Memory B cell (primary cell): ENCODE results near the gene AUTS2.

Source experiments
- ATAC-seq: fragments of 150-1000 bp; cut with Tn5 transposase; 2 replicates; pipeline ENCODE4 v1.10.0; 2021; ENCODE audit warnings: low read depth, mild to moderate bottlenecking, moderate library complexity
- DNase-seq, 2 donors: peaks; one replicate each; pipeline ENCODE4 v3.0.0; 2022; ENCODE audit warnings: low spot score in 2 of 2
- H3K27ac Mint-ChIP-seq: one replicate; pipeline ENCODE4 v1.8.0; 2022; ENCODE audit warnings: mild to moderate bottlenecking, moderate library complexity, mixed read lengths
- H3K27me3 Mint-ChIP-seq: one replicate; pipeline ENCODE4 v1.8.0; 2022; ENCODE audit warnings: mixed read lengths
- H3K36me3 Mint-ChIP-seq: one replicate; pipeline ENCODE4 v1.8.0; 2022; ENCODE audit warnings: mild to moderate bottlenecking, mixed read lengths
- H3K4me1 Mint-ChIP-seq: one replicate; pipeline ENCODE4 v1.8.0; 2022; ENCODE audit warnings: mixed read lengths
- H3K4me3 Mint-ChIP-seq: one replicate; pipeline ENCODE4 v1.8.0; 2022; ENCODE audit warnings: mild to moderate bottlenecking, moderate library complexity, mixed read lengths
- H3K9me3 Mint-ChIP-seq: one replicate; pipeline ENCODE4 v1.8.0; 2022; ENCODE audit warnings: mixed read lengths

The AUTS2 gene

DNA sequence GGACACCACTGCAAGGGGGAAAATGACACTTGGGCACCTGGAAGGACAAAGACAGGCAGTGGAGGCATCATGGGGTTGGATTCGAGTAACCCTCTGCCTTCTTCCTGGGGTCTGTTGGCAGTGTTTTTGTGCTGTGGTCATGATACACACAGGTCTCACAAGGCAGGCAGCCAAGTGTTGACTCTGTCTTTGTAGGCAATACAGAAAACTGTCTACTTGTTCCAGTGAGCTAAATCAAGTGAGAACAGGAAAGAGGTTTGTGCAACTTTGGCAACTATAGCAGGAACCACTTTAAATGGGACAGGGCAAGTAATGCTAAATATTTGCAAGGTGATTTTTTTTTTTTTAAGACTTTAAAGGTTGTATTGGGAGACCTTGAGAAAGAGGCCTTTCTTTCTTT lies 955.1 kb downstream of the AUTS2 start:
- Mint-ChIP-seq H3K27me3 (no peaks in the 10 kb centered on the region), H3K4me1 (peaks cover 3% of the 10 kb centered on the region), H3K27ac (no peak overlapping the region), H3K9me3 (no peaks in the 10 kb centered on the region), H3K36me3 (peaks cover 15% of the 10 kb centered on the region), H3K4me3 (no peak overlapping the region)
- no peak for DNase-seq
- no peak for ATAC-seq

DNA sequence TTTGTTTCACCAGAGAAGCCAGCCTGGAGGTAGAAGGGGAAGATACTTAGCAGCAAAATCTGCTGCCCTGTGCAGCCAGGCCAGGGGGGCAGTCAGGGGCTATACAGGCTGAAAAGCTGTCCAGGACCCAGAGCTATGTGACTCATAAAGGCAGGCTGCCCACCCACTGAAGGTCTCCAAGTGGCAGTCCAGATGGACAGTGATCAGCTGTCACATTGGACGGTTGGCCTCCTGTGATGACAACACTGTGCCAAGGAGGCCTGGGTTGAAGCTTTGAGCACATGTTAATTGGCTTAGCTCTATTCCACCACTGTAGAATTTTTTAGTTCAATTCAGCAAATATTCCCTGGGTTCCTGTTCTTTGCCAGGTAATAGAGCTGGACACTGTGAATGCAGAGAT lies 956.4 kb downstream of the AUTS2 start:
- H3K9me3 Mint-ChIP-seq, result no peaks in the 10 kb centered on the region
- H3K4me3 Mint-ChIP-seq, result no peak overlapping the region
- no peak for DNase-seq
- peaks cover 25% of the 10 kb centered on the region for H3K36me3 Mint-ChIP-seq
- no peaks in the 10 kb centered on the region for H3K27me3 Mint-ChIP-seq
- no peak overlapping the region for H3K27ac Mint-ChIP-seq
- H3K4me1 Mint-ChIP-seq, result peaks cover 3% of the 10 kb centered on the region
- ATAC-seq, result no peak

DNA sequence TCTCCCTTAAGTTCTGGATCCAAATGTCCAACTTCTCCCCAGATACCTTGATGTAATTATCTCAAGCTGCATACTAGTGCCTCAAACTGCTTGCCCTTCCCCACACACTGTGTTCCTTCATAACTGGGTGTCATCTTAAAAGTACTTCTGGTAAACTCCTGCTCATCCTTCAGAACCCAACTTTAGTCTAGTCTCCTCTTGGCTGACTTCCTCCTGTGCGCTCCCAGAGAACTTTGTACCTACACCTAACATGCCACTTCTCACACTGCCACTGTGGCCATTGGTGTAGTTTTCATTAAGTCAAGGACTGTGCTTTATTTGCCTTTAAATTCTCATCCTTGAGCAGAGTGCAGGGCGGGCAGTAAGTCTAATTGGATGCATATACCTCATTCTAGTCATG lies 958.5 kb downstream of the AUTS2 start:
- no peak overlapping the region for H3K27ac Mint-ChIP-seq
- H3K36me3 Mint-ChIP-seq, result peaks cover 29% of the 10 kb centered on the region
- H3K4me3 Mint-ChIP-seq, result no peak overlapping the region
- H3K9me3 Mint-ChIP-seq, result peaks cover 2% of the 10 kb centered on the region
- H3K27me3 Mint-ChIP-seq, result no peaks in the 10 kb centered on the region
- H3K4me1 Mint-ChIP-seq, result peaks cover 3% of the 10 kb centered on the region
- ATAC-seq (no peak), DNase-seq (no peak)

DNA sequence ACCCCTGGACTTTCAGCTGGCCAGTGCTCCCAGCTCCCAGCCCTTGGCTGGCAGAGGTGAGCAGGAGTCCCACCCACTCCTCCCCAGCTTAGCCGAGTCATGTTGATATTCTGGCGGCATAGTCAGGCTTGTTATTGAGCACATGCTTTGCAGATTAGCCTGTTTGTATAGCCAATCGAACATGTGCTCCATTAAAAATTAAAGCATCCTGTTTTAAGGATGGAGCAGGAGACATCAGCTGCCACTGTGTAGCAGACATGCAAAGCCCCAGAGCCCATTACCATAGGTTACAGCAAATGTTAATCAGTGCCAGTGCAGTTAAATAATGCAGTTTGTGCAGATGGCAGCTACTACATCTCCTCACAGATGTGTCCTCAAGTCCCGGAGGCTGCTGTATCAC lies 959.1 kb downstream of the AUTS2 start:
- Mint-ChIP-seq H3K9me3 (peaks cover 2% of the 10 kb centered on the region), H3K4me3 (no peak overlapping the region), H3K36me3 (peaks cover 29% of the 10 kb centered on the region), H3K27ac (no peak overlapping the region), H3K27me3 (no peaks in the 10 kb centered on the region), H3K4me1 (peaks cover 3% of the 10 kb centered on the region)
- DNase-seq (no peak), ATAC-seq (no peak)

DNA sequence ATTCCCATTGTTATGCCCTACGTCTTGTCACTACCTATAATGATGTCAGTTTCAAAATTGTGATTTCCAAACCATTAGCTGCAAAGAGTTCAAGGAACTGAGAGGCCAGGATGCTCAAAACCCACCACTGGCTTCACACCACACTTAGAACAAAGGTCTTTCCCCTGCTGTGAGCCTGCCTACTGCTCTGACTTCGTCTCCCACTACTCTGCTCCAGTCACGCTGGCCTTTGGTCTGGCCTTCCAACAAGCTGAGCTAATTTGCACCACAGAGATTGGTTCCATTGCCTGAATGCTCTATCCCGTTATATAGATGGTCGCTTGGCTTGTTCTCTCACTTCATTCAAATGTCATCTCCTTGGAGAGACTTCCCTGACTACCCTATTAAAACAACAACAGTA lies 961.5 kb downstream of the AUTS2 start:
- peaks cover 31% of the 10 kb centered on the region for H3K36me3 Mint-ChIP-seq
- no peak for ATAC-seq
- H3K4me1 Mint-ChIP-seq, result peaks cover 3% of the 10 kb centered on the region
- peaks cover 2% of the 10 kb centered on the region for H3K9me3 Mint-ChIP-seq
- DNase-seq, result no peak
- H3K27me3 Mint-ChIP-seq, result no peaks in the 10 kb centered on the region
- no peak overlapping the region for H3K27ac Mint-ChIP-seq
- no peak overlapping the region for H3K4me3 Mint-ChIP-seq

DNA sequence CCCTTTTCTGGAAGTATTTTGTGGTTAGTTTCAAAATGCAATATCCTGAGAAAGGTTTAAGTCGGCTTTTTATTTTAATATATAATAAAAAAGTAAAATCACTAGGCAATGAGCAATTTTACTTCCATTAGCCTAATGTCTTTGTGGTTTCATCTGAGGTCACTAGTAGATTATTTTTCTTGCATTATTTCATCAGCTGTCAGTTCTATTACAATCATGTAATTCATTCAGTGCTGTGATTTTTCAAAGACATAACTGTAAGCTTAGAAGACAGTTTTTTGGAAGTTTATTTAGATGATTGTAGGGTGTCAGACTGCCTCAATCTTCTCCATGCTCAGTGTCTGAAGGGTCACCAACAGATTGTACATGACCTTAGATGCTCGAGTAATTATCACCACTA lies 965.7 kb downstream of the AUTS2 start:
- ATAC-seq, result no peak
- Mint-ChIP-seq H3K27me3 (no peaks in the 10 kb centered on the region), H3K36me3 (peaks cover 30% of the 10 kb centered on the region), H3K9me3 (peaks cover 2% of the 10 kb centered on the region), H3K4me3 (no peak overlapping the region), H3K4me1 (no peaks in the 10 kb centered on the region), H3K27ac (no peak overlapping the region)
- DNase-seq, result no peak

DNA sequence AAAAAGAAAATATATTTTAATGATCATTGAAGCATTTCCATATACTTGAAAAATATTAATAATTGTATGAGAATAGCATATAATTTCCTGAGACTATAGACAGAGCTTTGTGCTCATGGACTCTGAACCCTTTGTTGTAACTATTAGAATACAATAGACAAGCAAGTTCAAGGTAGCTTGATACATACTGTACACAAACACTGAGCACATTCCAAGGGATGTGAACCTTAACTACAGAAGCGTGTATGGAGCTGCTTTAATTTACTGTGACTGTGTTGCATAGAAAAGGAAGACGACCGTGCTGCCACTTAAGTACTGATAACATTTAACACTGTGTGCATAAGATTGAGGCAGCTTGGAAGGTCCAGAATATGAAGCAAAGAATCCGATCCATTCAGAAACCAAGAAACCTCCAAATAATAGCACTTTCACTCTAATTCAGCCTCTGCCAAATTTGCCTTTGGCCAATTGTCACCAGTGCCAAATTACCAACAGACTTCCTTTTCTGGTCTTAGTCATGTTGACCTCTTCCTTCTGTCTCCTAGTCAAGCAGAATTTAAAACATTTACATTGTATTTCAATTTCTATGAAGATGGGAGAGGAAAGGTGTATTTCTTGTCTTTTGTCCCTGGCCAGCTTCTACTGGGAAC lies 967.6 kb downstream of the AUTS2 start:
- Mint-ChIP-seq H3K4me1 (no peaks in the 10 kb centered on the region), H3K27ac (no peak overlapping the region)
- no peak for ATAC-seq

DNA sequence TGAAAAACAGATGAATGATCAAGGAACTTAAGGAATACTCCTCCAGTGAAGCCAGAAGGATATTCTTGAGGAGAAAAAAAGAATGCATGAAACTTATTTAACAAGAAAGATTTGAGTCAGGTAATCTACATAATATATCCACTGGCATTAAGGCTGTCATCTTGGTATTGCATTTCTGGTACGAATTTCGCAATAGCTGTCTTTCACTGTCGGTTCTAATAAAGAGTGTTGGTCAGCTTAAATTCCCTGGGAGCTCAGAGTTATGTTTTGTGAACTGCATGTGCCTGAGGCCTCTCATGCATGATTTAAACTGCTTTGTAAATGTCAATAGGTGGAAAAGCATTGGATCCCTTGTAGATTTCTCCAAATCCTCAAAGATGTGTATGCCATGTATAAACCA lies 968.4 kb downstream of the AUTS2 start:
- peaks cover 31% of the 10 kb centered on the region for H3K36me3 Mint-ChIP-seq
- no peaks in the 10 kb centered on the region for H3K9me3 Mint-ChIP-seq
- no peaks in the 10 kb centered on the region for H3K4me1 Mint-ChIP-seq
- DNase-seq (no peak), ATAC-seq (no peak)
- H3K27me3 Mint-ChIP-seq, result no peaks in the 10 kb centered on the region
- H3K4me3 Mint-ChIP-seq, result no peak overlapping the region
- no peak overlapping the region for H3K27ac Mint-ChIP-seq

More for the DNA sequence above, 967.6 kb downstream of the AUTS2 start:
- no peaks in the 10 kb centered on the region for H3K27me3 Mint-ChIP-seq
- no peaks in the 10 kb centered on the region for H3K9me3 Mint-ChIP-seq
- DNase-seq, result no peak
- no peak overlapping the region for H3K4me3 Mint-ChIP-seq
- peaks cover 33% of the 10 kb centered on the region for H3K36me3 Mint-ChIP-seq

DNA sequence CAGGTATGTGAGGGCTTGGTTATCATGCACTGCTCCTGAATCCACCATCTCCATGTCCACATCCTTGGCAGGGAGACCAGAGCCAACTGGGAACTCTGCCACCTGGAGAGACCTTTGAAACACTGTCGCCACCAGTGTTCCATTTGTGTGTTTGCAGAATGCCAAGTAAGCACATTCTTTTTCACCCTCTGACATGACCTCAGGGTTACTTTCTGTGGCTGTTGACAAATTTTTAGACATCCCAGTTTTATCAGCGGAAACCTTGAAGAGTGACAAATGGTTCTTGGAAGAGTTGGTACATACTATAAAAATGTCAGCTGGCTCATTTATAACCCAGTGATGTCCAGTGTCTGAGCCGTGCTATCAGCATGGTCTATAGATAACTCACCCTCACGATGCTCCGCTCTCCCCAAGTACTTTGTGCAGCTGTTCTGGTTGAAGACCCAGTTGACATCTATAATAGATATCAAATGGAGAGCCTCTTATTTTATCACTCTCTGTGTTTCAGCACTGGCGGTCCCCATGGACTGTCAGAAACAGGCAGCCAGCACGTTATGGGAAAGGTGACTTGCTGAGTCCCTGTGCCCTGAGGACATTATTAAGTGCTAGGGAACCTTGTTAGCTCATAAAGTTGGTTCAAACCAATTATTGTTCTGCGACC lies 970.5 kb downstream of the AUTS2 start:
- no peak overlapping the region for H3K4me3 Mint-ChIP-seq
- peaks cover 33% of the 10 kb centered on the region for H3K36me3 Mint-ChIP-seq
- no peak overlapping the region for H3K27ac Mint-ChIP-seq
- ATAC-seq (no peak), DNase-seq (no peak)
- no peaks in the 10 kb centered on the region for H3K27me3 Mint-ChIP-seq
- H3K9me3 Mint-ChIP-seq, result no peaks in the 10 kb centered on the region
- H3K4me1 Mint-ChIP-seq, result no peaks in the 10 kb centered on the region

DNA sequence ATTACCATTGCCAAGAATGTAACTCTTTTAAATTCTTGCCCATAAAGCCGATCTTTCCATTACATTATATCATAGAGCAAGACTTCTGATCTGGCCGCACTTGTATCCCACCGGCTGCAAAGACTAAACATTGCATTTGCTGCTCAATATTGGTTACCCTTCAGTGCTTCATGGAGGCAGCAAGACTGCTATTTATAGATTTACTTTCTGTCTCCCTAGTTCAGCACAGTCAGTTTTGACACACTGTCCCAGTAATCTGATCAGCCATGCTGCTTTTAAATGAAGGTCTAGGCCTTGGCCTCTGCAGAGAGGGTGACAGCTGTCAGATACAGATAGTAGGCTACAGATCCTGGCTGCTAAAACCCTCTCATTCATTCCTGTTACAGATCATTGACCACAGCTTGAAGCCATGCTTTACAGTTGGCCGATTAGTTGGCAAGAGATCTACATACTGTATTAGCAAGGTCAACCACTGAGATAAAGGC lies 971.1 kb downstream of the AUTS2 start:
- H3K36me3 Mint-ChIP-seq, result peaks cover 33% of the 10 kb centered on the region
- H3K27me3 Mint-ChIP-seq, result no peaks in the 10 kb centered on the region

DNA sequence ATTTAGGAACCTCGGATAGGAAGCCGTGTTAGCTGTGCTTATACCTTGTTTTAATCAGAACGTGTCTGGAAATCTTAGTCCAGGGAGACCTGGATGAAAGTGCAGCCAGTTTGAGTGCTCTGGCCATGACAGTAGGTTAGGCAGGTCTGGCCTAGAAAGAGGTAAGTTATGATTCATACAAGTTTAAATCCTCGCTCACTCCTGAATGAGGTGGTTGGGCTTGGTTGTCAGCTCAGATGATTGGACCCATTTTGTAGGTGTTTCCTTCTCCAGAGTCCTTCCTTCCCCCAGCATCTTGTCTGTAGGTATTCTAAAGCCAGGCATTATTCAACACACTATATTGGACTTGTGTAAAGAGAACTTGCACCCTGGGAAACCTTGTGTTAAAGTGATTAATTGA lies 971.8 kb downstream of the AUTS2 start:
- ATAC-seq, result no peak
- Mint-ChIP-seq H3K27ac (no peak overlapping the region), H3K9me3 (no peaks in the 10 kb centered on the region), H3K4me3 (no peak overlapping the region), H3K36me3 (peaks cover 33% of the 10 kb centered on the region), H3K4me1 (no peaks in the 10 kb centered on the region), H3K27me3 (no peaks in the 10 kb centered on the region)
- DNase-seq, result no peak

More for the DNA sequence above, 971.1 kb downstream of the AUTS2 start:
- DNase-seq, result no peak
- Mint-ChIP-seq H3K4me1 (no peaks in the 10 kb centered on the region), H3K27ac (no peak overlapping the region), H3K4me3 (no peak overlapping the region), H3K9me3 (no peaks in the 10 kb centered on the region)
- ATAC-seq, result no peak

DNA sequence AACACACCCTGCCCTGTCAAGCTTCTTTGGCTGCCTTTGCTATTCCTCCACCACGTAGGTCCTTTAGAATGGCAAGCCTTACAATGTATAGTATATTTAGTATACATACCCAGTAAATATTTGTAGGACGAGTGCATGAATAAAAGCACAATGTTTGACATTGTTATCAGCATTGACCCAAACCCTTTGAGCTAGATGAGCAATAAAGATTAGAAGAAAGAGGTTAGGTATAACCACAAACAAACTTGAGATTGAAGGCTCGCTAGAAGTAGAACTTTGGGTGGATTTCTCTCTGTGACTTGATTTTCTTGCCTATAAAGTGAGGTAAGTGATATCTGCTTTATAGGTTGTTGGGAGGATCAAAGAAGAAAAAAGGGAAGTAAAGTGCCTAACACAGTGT lies 972.7 kb downstream of the AUTS2 start:
- no peaks in the 10 kb centered on the region for H3K4me1 Mint-ChIP-seq

DNA sequence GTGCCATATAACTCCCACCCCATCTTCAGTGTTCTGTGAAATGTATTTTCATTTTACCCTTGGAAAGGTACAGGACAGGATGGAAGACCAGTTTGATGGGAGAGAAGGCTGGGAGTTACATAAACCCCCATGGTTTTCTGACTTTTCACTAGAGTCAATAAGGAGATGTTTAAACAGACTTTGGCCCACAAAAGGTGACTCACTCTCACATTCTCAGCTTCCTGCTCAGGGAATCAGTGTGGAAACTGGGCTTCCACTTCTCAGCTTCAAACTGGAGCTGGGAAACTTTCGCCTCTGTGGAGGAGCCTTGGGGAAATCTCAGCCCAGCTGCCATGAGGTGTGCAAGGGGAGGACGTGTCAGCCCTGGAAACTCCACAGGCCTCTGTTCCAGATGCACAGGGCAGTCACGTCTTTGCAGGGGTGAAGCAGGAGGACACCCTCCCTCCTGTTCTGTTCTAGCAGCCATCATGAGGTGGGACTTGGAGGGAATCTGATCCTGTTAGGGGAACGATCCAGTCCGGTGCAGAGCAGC lies 973.2 kb downstream of the AUTS2 start:
- ATAC-seq (no peak), DNase-seq (no peak)
- Mint-ChIP-seq H3K27ac (no peak overlapping the region), H3K4me1 (no peaks in the 10 kb centered on the region), H3K4me3 (no peak overlapping the region), H3K9me3 (no peaks in the 10 kb centered on the region), H3K27me3 (no peaks in the 10 kb centered on the region), H3K36me3 (peaks cover 37% of the 10 kb centered on the region)

More for the DNA sequence above, 972.7 kb downstream of the AUTS2 start:
- Mint-ChIP-seq H3K36me3 (peaks cover 37% of the 10 kb centered on the region), H3K4me3 (no peak overlapping the region), H3K9me3 (no peaks in the 10 kb centered on the region), H3K27ac (no peak overlapping the region), H3K27me3 (no peaks in the 10 kb centered on the region)
- DNase-seq (no peak), ATAC-seq (no peak)

DNA sequence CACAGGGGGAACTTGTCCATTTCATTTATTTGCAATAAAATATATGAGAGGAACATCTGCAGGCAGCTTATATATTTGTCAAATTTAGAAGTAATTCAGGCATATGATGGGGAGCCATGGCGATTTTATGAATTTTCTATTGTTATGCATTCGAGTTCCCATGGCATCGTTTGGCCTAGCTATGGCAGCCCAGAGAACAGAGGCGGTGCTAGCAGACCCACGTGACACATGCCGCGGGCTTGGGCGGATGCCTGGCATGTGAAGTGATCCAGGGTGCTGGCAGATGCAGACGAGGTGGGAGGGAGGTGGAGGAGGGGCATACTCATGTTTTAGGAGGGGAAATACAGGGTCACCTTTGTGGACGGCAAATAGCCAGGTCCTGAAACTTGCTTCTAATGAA lies 973.7 kb downstream of the AUTS2 start:
- H3K27ac Mint-ChIP-seq, result no peak overlapping the region
- no peaks in the 10 kb centered on the region for H3K27me3 Mint-ChIP-seq
- no peak overlapping the region for H3K4me3 Mint-ChIP-seq
- H3K9me3 Mint-ChIP-seq, result no peaks in the 10 kb centered on the region
- no peaks in the 10 kb centered on the region for H3K4me1 Mint-ChIP-seq
- peaks cover 37% of the 10 kb centered on the region for H3K36me3 Mint-ChIP-seq
- DNase-seq, result no peak
- no peak for ATAC-seq

DNA sequence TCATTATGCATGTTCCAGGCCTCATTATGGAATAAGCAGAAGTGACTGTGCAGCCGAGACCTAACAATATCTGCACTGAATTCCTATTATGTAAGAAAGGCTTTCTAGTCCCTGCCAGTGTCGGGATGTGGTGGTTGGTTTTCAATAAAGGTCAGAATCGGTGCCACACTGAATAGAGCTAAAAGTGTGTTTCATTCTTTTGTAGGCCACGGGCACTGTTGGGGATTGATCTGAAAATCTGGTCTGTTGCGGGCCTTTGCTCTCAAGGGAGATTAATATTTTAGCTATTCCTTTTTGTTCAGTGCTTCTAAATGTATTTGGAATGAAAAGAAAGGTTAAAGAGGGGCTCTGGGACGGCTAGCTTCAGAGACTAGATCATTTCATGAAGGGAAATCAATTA lies 974.3 kb downstream of the AUTS2 start:
- H3K4me3 Mint-ChIP-seq, result no peak overlapping the region

More for the DNA sequence above, 974.3 kb downstream of the AUTS2 start:
- DNase-seq (no peak), ATAC-seq (no peak)
- Mint-ChIP-seq H3K9me3 (no peaks in the 10 kb centered on the region), H3K27ac (no peak overlapping the region), H3K4me1 (no peaks in the 10 kb centered on the region), H3K27me3 (no peaks in the 10 kb centered on the region), H3K36me3 (peaks cover 36% of the 10 kb centered on the region)
